PFSK-1 (cell line): ENCODE measurements around the gene FAM120AOS. TPM values are rescaled to one million over a fixed set of nuclear protein-coding genes. Genes with fewer than 3 reads are reported as not detected.
A peak's percentile ranks its signal among the peaks of the same experiment; 100 is the strongest.

ENCODE experiments used
- FOXP2 ChIP-seq: optimal IDR thresholded peaks from 2 replicates; pipeline ENCODE3; 2011; ENCODE audit warnings: borderline replicate concordance, control low read depth, inconsistent platforms; ENCODE audit not compliant: insufficient read depth; ENCODE audit errors: extremely low read length, extremely low read depth
- POLR2AphosphoS5 ChIP-seq: IDR thresholded peaks from 2 replicates; pipeline ENCODE4 v1.6.1; 2012; ENCODE audit warnings: low read depth, mild to moderate bottlenecking, control low read depth, low read length, moderate library complexity
- REST ChIP-seq, 2 experiments: IDR thresholded peaks; 2 replicates each; pipeline versions ENCODE4 v1.6.1 to v1.8.0; 2011 to 2012; ENCODE audit warnings: low read depth in 2 of 2, low read length in 2 of 2, control low read depth in 1 of 2, inconsistent platforms in 1 of 2, mild to moderate bottlenecking in 1 of 2, moderate library complexity in 1 of 2; ENCODE audit not compliant: insufficient read depth in 1 of 2
- SIN3A ChIP-seq: IDR thresholded peaks from 2 replicates; pipeline ENCODE4 v1.6.1; 2012; ENCODE audit warnings: mild to moderate bottlenecking, low read length, moderate library complexity, borderline replicate concordance; ENCODE audit not compliant: insufficient read depth
- TAF1 ChIP-seq: IDR thresholded peaks from 2 replicates; pipeline ENCODE4 v1.6.1; 2012; ENCODE audit warnings: low read length, control low read depth, borderline replicate concordance; ENCODE audit not compliant: insufficient read depth
- polyA plus RNA-seq: library from polyadenylated mRNA; unstranded; fragments of >200 nt; gene quantifications from one replicate; pipeline ENCODE4 v1.2.1, GENCODE V29; 2012; ENCODE audit warnings: low read depth, missing spikeins; ENCODE audit not compliant: insufficient read length

Gene FAM120AOS
- polyA plus RNA-seq: 23.0 TPM

GRCh38 chr9:93453047-93453914 lies at the start of gene FAM120AOS:
TSS of gene FAM120AOS (minus strand) at chr9:93453581. CDS start at chr9:93452709, 872 bp downstream.
- TF ChIP-seq REST (IDR thresholded peaks at IDR 0.05; ENCODE audit: insufficient read depth in 1 of 2, low read depth in 2 of 2, low read length in 2 of 2) (no peak), FOXP2 (no peak), TAF1 (0 out of 2 replicates have a peak, but pooled peaks have one; percentile 38), SIN3A (no peak), POLR2AphosphoS5 (peak; percentile 68; the same call in 1 of the 2 replicates)

GRCh38 chr9:93501406-93501805 lies 48.0 kb upstream of the FAM120AOS start:
- TF ChIP-seq SIN3A: no peak

- TF ChIP-seq SIN3A (no peak), FOXP2 (no peak)
These were observed 47.4 kb upstream of the FAM120AOS start for GRCh38 chr9:93500571-93501298.

GRCh38 chr9:93496285-93496684 lies 42.9 kb upstream of the FAM120AOS start:
- TF ChIP-seq SIN3A (no peak), REST (IDR thresholded peaks at IDR 0.05; ENCODE audit: insufficient read depth in 1 of 2, low read depth in 2 of 2, low read length in 2 of 2) (no peak), FOXP2 (no peak)

GRCh38 chr9:93493949-93494348 lies 40.6 kb upstream of the FAM120AOS start:
- TF ChIP-seq SIN3A (no peak), FOXP2 (no peak)

- TF ChIP-seq FOXP2: no peak
- TF ChIP-seq POLR2AphosphoS5: no peak
- TF ChIP-seq REST (IDR thresholded peaks at IDR 0.05; ENCODE audit: insufficient read depth in 1 of 2, low read depth in 2 of 2, low read length in 2 of 2): no peak
- no peak for TF ChIP-seq TAF1
- TF ChIP-seq SIN3A: no peak
These were observed 38.9 kb upstream of the FAM120AOS start for GRCh38 chr9:93492327-93492726.
